Forelimb muscle (tissue), 1 donor: ENCODE results near the gene ARFGAP1. TPM values are rescaled to one million over a fixed set of nuclear protein-coding genes. Genes with fewer than 3 reads are reported as not detected.

Experiments used
- DNase-seq: peaks from one replicate; pipeline ENCODE4 v3.0.0-alpha.2; 2013; ENCODE audit warnings: low read depth
- polyA plus RNA-seq: library from polyadenylated mRNA; unstranded; fragments of 120-200 nt; gene quantifications from one replicate; pipeline ENCODE4 v1.2.1, GENCODE V29; 2013; ENCODE audit not compliant: insufficient read length

The ARFGAP1 gene
- polyA plus RNA-seq, 1 donor, result 76.0 TPM

- no peak for DNase-seq
Observed at GRCh38 chr20:63259734-63260460, 12.7 kb upstream of the ARFGAP1 start.

- no peak for DNase-seq
Observed at GRCh38 chr20:63260521-63260920, 12.1 kb upstream of the ARFGAP1 start.

- no peak for DNase-seq
Observed at GRCh38 chr20:63261060-63261794, 11.4 kb upstream of the ARFGAP1 start.

GRCh38 chr20:63261795-63262528, 10.7 kb upstream of the ARFGAP1 start:
- no peak for DNase-seq

- no peak for DNase-seq
Observed at GRCh38 chr20:63262836-63263235, 9.8 kb upstream of the ARFGAP1 start.

GRCh38 chr20:63264000-63264399, 8.6 kb upstream of the ARFGAP1 start:
- no peak for DNase-seq

- no peak for DNase-seq
Observed at GRCh38 chr20:63264519-63264918, 8.1 kb upstream of the ARFGAP1 start.

GRCh38 chr20:63265891-63266515, 6.6 kb upstream of the ARFGAP1 start:
- DNase-seq, result peak; percentile 68

GRCh38 chr20:63267691-63268090, 4.9 kb upstream of the ARFGAP1 start:
- DNase-seq, result no peak

GRCh38 chr20:63268256-63268655, 4.4 kb upstream of the ARFGAP1 start:
- DNase-seq, result no peak

GRCh38 chr20:63268671-63269439, 3.8 kb upstream of the ARFGAP1 start:
- no peak for DNase-seq

- DNase-seq, result no peak
Observed at GRCh38 chr20:63269724-63270123, 2.9 kb upstream of the ARFGAP1 start.

- no peak for DNase-seq
Observed at GRCh38 chr20:63270606-63271325, 1.8 kb upstream of the ARFGAP1 start.

- no peak for DNase-seq
Observed at GRCh38 chr20:63273059-63273579, 506 bp downstream of the ARFGAP1 start.

- no peak for DNase-seq
Observed at GRCh38 chr20:63273635-63274380, 1.2 kb downstream of the ARFGAP1 start.

GRCh38 chr20:63274381-63275228, 2.0 kb downstream of the ARFGAP1 start:
- DNase-seq, result no peak

GRCh38 chr20:63275825-63276224, 3.2 kb downstream of the ARFGAP1 start:
- no peak for DNase-seq

- no peak for DNase-seq
Observed at GRCh38 chr20:63276956-63277355, 4.3 kb downstream of the ARFGAP1 start.
